ENCODE data around the gene BACH2.

- TF ChIP-seq CTCF (conservative IDR thresholded peaks at IDR 0.05) (no peak), ZFX (IDR thresholded peaks at IDR 0.05) (no peak)
Observed at GRCh38 chr6:90293319-90293953, 3.2 kb downstream of the BACH2 start.

Data from C4-2B (cell line).